Suprapubic skin (tissue), 4 donors: ENCODE measurements around the gene SMS. TPM values are rescaled to one million over a fixed set of nuclear protein-coding genes. Genes with fewer than 3 reads are reported as not detected.

Source experiments
- DNase-seq, 2 donors: peaks; one replicate each; pipeline ENCODE4 v3.0.0-alpha.2; 2019; ENCODE audit warnings: low spot score in 2 of 2
- H3K27ac ChIP-seq: fragments of 200-600 bp; sonication (generic); one replicate; pipeline ENCODE4 v1.5.1; 2019
- H3K27me3 ChIP-seq: fragments of 200-600 bp; sonication (generic); one replicate; pipeline ENCODE4 v1.5.1; 2019
- H3K36me3 ChIP-seq: fragments of 200-600 bp; sonication (generic); one replicate; pipeline ENCODE4 v1.5.1; 2019
- H3K4me1 ChIP-seq: fragments of 200-600 bp; sonication (generic); one replicate; pipeline ENCODE4 v1.5.1; 2019
- H3K4me3 ChIP-seq: fragments of 200-600 bp; sonication (generic); one replicate; pipeline ENCODE4 v1.5.1; 2019; ENCODE audit warnings: mild to moderate bottlenecking
- H3K9me3 ChIP-seq: fragments of 200-600 bp; sonication (generic); one replicate; pipeline ENCODE4 v1.5.1; 2019
- CTCF ChIP-seq, 2 donors: fragments of 200-600 bp in 1 of 2; fragments of 450-650 bp in 1 of 2; sonication (generic) in 1 of 2; IDR thresholded peaks; one replicate each; pipeline ENCODE4 v1.5.1; 2016 to 2019; ENCODE audit warnings: antibody characterized with exemption in 2 of 2, mild to moderate bottlenecking in 1 of 2, moderate library complexity in 1 of 2
- EP300 ChIP-seq: sonication (generic); formaldehyde crosslinking; IDR thresholded peaks from one replicate; pipeline ENCODE4 v1.6.1; 2017; ENCODE audit warnings: antibody characterized with exemption
- POLR2A ChIP-seq, 2 donors: fragments of 450-650 bp; IDR thresholded peaks; one replicate each; pipeline ENCODE4 v1.6.1; 2017; ENCODE audit warnings: antibody characterized with exemption in 2 of 2, mild to moderate bottlenecking in 2 of 2, moderate library complexity in 2 of 2
- POLR2AphosphoS5 ChIP-seq, 3 donors: sonication (generic); formaldehyde crosslinking; IDR thresholded peaks; one replicate each; pipeline ENCODE4 v1.6.1; 2017; ENCODE audit warnings: antibody characterized with exemption in 3 of 3
- WGBS: methylation state at CpG from one replicate; pipeline ENCODE4 v1.1.5; 2018; 5-methylcytosine and 5-hydroxymethylcytosine counted together
- total RNA-seq, 4 donors: library from RNA; depleted of rRNA; stranded (reverse); fragments of >200 nt; gene quantifications; one replicate each; pipeline ENCODE4 v1.1.0, GENCODE V29; 2016

The SMS gene
- total RNA-seq, result 10 to 100 TPM; 19.0 to 27.3 (median 26.3) TPM

GRCh38 chrX:21940356-21940829 lies at the start of gene SMS:
SMS (plus strand) TSS chrX:21940709; CDS start chrX:21940825, 116 bp downstream.
- 43% methylated on average over 10 of the region's 46 CpGs for WGBS
- Histone ChIP-seq H3K9me3 (no peaks in the 10 kb centered on the region), H3K4me3 (peak within 1 kb of the TSS; percentile 57), H3K27ac (peak within 1 kb of the TSS; percentile 75), H3K27me3 (no peaks in the 10 kb centered on the region), H3K4me1 (peaks cover 6% of the 10 kb centered on the region), H3K36me3 (no peaks in the 10 kb centered on the region)
- peak; percentile 78 to 88 for DNase-seq
- no peak for TF ChIP-seq POLR2AphosphoS5 (IDR thresholded peaks at IDR 0.05)
- peak in 1 of 2 donors; percentile 29 for TF ChIP-seq POLR2A (IDR thresholded peaks at IDR 0.05)

GRCh38 chrX:21905313-21905712 lies 35.2 kb upstream of the SMS start:
- no peak for DNase-seq
- TF ChIP-seq POLR2A (IDR thresholded peaks at IDR 0.05) (no peak), EP300 (no peak), CTCF (IDR thresholded peaks at IDR 0.05) (no peak), POLR2AphosphoS5 (IDR thresholded peaks at IDR 0.05) (no peak)
- Histone ChIP-seq H3K36me3 (no peaks in the 10 kb centered on the region), H3K9me3 (no peaks in the 10 kb centered on the region), H3K27me3 (no peaks in the 10 kb centered on the region), H3K4me1 (no peaks in the 10 kb centered on the region), H3K4me3 (no peak overlapping the region), H3K27ac (no peak overlapping the region)
- 62% methylated on average over 2 of the region's 2 CpGs for WGBS

GRCh38 chrX:21905953-21906352 lies 34.6 kb upstream of the SMS start:
- no peak overlapping the region for H3K4me3 ChIP-seq
- TF ChIP-seq POLR2A (IDR thresholded peaks at IDR 0.05) (no peak), CTCF (IDR thresholded peaks at IDR 0.05) (no peak), POLR2AphosphoS5 (IDR thresholded peaks at IDR 0.05) (no peak), EP300 (no peak)
- DNase-seq, result no peak
- H3K9me3 ChIP-seq, result no peaks in the 10 kb centered on the region
- no peaks in the 10 kb centered on the region for H3K27me3 ChIP-seq
- H3K36me3 ChIP-seq, result no peaks in the 10 kb centered on the region
- no peak overlapping the region for H3K27ac ChIP-seq
- WGBS, result 79% methylated on average over 3 of the region's 3 CpGs
- H3K4me1 ChIP-seq, result no peaks in the 10 kb centered on the region

- TF ChIP-seq EP300 (no peak), POLR2A (IDR thresholded peaks at IDR 0.05) (no peak), POLR2AphosphoS5 (IDR thresholded peaks at IDR 0.05) (no peak), CTCF (IDR thresholded peaks at IDR 0.05) (no peak)
- Histone ChIP-seq H3K27ac (no peak overlapping the region), H3K4me3 (no peak overlapping the region), H3K36me3 (no peaks in the 10 kb centered on the region), H3K9me3 (no peaks in the 10 kb centered on the region), H3K27me3 (no peaks in the 10 kb centered on the region), H3K4me1 (no peaks in the 10 kb centered on the region)
- no peak for DNase-seq
- WGBS, result 51% methylated on average over 1 of the region's 1 CpG
These were observed 33.2 kb upstream of the SMS start for GRCh38 chrX:21907260-21907659.

- 93% methylated on average over 4 of the region's 4 CpGs for WGBS
- Histone ChIP-seq H3K4me1 (no peaks in the 10 kb centered on the region), H3K27ac (no peak overlapping the region), H3K36me3 (no peaks in the 10 kb centered on the region), H3K9me3 (no peaks in the 10 kb centered on the region), H3K4me3 (no peak overlapping the region), H3K27me3 (no peaks in the 10 kb centered on the region)
- no peak for DNase-seq
- TF ChIP-seq POLR2A (IDR thresholded peaks at IDR 0.05) (no peak), CTCF (IDR thresholded peaks at IDR 0.05) (no peak), POLR2AphosphoS5 (IDR thresholded peaks at IDR 0.05) (no peak), EP300 (no peak)
These were observed 29.0 kb upstream of the SMS start for GRCh38 chrX:21911481-21911880.

GRCh38 chrX:21912220-21912619 lies 28.3 kb upstream of the SMS start:
- no peaks in the 10 kb centered on the region for H3K9me3 ChIP-seq
- no peak for DNase-seq
- TF ChIP-seq CTCF (IDR thresholded peaks at IDR 0.05) (no peak), POLR2AphosphoS5 (IDR thresholded peaks at IDR 0.05) (no peak), EP300 (no peak), POLR2A (IDR thresholded peaks at IDR 0.05) (no peak)
- WGBS, result 59% methylated on average over 1 of the region's 1 CpG
- H3K4me1 ChIP-seq, result no peaks in the 10 kb centered on the region
- H3K4me3 ChIP-seq, result no peak overlapping the region
- H3K27ac ChIP-seq, result no peak overlapping the region
- H3K36me3 ChIP-seq, result no peaks in the 10 kb centered on the region
- no peaks in the 10 kb centered on the region for H3K27me3 ChIP-seq
